D341Med (cell line): Measurements from ENCODE around the gene CCDC88C.
"Not testable (repeated sequence)": the region's sequence is repeated elsewhere in the genome, so short reads cannot be mapped to it uniquely, and the experiment has no call there.

Experiments used
- DNase-seq: peaks from one replicate; pipeline ENCODE4 v3.0.0; 2012; ENCODE audit warnings: low spot score

Gene CCDC88C

DNA sequence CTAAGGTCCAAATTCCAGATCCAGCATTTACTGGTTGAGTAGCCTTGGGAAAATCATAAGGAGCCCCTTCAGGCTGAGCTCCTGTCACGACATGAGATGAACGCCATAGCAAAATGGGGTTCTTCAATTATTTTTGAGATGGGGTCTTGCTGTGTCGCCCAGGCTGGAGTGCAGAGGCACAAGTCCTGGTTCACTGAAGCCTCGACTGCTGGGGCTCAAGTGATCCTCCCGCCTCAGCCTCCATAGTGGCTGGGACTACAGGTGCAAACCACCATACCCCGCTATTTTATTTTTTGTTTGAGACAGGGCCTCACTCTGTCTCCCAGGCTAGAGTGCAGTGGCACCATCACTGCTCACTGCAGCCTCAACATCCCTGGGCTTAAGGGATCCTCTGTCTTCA, 147.4 kb downstream of the CCDC88C start:
- no peak for DNase-seq

DNA sequence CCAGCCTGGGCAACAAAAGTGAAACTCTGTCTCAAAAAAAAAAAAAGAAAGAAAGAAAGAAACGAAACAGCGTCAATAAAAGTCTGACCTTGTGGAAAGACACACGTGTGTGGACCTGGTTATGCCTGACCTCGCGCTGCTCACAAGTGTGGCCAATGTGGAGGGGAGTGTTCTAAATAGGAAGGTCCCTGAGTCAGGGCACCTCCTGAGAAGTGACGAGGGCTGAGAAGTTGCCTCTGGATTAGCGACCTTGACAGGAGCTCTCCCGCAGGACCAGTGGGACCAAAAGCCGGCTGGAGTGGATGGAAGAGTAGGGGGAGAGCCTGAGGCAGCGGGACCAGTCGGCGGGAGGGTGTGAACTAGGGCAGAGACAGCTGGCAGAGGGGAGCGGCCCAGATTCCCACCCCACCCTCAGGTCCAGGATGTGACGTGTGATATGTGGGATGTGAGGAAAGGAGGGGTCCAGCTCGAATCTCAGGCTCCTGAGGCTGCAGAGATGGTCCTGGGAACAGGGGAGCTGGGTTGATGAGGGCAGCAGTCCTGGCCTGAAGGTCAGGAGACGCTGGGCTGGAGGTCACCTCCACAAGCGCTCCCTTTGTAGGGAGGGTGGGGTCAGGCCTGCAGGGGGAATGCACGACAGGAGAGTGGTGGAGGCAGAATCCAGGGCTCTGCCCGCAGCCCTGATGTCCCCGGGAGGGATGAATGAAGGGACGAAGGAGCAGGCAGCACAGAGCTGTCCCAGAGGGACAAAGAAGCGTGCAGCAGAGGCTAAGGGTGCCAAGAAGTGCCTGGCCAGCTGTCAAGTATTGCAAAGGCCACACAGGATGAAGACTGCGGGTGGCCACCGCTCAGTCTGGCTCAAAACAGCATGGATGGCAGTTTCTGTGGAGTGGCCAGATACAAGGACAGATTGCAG, 148.3 kb downstream of the CCDC88C start:
- no peak for DNase-seq

DNA sequence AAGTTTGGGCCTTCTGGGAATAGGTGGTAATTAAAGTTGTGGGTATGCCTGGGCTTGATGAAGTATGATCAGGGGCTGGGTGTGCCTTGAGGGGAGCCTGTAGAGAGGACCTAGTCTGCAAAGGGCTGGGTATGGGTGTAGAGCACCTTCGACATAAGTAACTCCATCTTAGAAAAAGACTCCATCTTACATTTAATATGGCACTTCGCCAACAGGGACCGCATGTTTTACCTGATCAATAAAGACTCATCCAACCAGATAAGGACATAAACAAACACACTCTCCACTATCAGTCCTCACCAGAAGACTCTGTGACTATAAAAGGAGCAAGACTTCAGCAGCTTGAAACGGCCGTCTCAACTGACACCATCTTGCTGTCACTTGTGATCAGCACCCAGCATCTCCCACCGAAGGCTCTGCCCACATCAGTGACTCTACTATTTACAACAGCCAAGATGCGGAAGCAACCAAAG, 149.6 kb downstream of the CCDC88C start:
- no peak for DNase-seq

DNA sequence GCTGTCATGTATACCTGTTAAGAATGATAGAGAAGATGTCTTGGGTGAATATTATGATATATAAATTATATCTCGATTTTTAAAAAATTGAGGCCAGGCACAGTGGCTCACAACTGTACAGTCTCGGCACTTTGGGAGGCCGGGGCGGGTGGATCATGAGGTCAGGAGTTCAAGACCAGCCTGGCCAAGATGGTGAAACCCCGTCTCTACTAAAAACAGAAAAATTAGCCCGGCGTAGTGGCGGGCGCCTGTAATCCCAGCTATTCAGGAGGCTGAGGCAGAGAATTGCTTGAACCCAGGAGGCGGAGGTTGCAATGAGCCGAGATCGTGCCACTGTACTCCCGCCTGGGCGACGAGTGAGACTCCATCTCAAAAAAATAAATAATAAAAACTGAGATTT, 151.3 kb downstream of the CCDC88C start:
- DNase-seq: not testable (repeated sequence)

DNA sequence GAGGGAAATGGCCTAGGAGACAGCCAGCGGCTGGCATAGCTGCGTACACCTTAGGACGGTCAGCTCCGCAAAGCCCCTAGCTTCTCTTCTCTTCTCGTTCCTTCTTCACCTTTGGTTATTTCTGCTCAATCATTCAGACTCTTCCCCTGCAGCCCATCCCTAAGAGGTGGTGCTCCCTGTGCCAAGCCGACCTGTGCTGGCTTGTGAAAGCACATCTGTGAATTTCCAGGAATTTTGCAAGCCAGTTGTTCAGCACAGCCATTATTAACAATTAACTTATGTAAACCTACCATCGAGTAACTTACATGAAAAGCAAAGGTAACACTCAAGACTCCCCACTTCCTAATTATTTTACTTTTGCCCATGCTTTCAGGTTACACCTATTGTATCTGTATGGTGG, 152.2 kb downstream of the CCDC88C start:
- DNase-seq: no peak

DNA sequence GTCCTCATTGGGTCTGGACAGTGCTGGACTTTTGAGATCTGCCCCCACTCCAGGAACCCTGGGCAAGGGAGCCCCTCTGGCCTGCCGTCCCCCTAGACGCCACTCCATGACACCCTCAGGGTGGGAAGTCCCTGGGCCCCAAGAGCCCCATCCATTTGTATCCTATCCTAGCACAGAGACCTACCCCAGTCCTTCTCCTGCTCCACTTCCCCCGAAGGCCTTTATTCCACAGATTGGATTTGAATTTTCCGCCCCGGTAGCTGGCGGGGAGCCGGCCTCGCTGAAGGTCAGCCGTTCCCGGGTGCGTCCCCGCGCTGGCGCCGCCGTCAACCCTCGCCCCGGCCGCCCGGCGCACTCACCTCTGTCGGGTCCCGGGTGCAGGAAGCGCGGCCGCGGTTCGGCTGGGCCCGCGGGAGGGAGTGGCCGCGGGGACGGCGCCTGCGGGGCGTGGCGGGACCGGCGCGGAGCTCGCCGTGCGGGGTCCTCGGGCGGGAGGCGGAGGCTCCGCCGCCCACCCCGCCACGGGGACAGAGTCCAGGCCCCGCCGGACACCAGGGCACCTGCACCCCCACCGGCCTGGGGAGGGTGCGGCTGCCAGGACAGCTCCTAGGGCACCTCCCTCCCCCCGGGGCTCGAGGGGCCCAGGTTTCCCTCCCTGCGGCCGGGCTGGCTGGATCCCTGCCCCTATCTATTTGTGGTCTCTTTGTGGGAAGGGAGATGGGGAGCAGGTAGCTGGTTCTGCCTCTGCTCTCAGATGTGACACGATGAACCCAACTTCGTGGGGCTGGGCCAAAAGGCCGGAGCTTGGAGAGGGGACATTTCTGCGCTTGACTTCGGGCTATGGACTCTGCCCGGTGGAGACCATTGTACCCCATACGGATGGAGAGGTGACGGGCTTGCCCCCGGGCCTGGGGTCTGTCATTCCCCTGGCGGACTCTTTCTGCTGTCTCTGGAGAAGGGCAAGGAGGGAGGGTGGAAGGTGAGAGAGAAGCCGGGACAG, 153.2 kb downstream of the CCDC88C start:
- DNase-seq: no peak

DNA sequence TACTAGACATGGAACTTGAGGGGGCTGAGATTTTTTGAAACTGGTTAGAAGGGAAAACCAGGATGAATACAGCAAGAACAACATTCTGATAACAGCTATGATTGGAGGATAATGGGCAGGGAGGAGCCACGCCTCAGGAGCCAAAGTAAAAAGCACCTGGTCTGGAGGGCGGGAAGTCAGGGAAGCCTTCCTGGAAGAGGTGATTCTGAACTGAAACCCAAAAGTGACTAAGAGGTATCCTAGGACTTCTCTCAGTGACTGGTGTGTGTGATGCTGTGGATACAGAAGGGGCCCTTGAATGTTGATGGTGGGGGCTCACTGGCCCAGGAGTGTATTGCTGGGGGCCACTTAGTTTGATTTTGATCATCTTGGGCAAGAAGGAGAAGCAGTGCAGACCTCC, 154.3 kb downstream of the CCDC88C start:
- DNase-seq: no peak

DNA sequence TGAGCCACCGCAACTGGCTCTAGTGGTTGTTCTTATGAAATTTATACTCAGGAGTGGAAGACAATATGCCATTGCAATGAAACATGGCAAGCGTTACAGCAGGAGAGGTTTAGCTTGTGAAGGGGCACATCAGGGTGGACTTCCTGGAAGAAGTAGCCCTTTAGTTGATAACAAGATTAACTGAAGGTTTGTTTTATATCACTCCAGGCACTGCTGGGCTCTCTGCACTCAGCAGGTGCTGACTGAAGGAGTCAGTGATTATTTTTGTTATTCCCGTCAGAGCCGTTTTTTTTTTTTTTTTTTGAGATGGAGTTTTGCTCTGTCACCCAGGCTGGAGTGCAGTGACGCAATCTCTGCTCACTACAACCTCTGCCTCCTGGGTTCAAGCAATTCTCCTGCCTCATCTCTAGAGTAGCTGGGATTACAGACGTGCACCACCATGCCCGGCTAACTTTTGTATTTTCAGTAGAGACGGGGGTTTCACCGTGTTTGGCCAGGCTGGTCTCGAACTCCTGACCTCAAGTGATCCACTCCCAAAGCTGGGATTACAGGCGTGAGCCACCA, 155.6 kb downstream of the CCDC88C start:
- DNase-seq: no peak

DNA sequence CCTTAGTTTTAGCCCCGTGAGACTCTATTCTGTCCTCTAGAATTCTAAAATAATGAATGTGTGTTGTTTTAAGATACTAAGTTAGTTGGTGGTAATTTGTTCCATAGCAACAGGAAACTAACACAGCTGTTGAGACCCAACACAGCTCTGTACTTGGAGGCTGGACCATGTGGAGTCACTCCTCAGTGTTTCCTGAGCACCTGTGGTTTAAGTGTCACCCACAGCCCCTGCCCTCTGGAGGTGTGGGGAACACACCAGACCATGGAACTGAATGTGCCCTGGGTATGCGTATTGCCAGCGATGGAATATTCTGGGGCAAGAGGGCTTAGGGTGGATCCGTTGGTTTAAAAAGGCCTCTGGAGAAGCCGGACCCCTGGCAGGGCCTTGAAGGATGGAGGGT, 156.5 kb downstream of the CCDC88C start:
- DNase-seq: no peak

DNA sequence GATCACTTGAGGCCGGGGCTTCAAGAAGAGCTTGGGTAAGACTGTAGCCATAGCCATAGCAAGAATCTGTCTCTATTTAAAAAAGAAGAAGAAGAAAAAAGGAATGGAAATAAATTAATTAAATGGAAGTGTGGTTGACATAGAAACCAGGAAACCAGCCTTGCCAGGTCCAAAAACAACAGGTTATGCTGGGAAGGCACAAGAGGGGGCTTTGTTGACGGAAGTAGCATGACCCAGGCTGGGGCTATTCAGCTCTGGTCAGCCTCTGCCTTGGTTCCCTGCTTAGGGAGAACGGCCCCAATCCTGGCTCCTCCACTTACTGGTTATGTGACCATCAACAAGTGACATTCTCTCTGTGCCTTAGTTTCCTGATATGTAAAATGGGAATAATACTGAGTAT, 158.7 kb downstream of the CCDC88C start:
- no peak for DNase-seq

DNA sequence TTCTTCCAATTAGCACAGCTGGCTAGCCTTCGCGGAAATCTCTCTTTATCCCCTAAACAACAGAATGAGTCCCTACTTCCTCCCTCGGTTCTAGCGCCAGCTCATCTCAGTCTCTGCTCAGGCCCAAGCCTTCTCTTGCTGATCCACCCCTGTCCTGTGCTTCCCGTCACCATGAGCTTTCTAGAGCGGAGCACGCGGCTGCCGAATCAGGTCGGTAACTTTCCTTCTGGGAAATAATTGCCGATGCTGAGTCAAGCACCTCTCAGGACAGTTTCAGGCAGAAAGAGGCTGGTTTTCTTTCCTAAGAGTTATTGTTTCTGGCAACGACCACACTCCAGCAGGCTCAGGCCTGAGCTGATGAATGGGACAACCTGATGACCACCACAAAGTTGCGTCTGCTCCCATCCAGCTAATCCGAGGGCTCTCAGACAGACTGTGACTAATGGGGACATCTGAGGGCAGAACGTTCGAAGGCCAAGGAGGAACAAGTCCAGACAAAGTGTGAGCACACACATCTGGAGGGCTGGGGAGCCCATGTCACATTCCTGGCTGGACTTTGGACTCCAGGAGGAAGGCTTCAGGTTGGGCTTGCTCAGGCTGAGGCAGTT, 159.5 kb downstream of the CCDC88C start:
- DNase-seq: no peak

DNA sequence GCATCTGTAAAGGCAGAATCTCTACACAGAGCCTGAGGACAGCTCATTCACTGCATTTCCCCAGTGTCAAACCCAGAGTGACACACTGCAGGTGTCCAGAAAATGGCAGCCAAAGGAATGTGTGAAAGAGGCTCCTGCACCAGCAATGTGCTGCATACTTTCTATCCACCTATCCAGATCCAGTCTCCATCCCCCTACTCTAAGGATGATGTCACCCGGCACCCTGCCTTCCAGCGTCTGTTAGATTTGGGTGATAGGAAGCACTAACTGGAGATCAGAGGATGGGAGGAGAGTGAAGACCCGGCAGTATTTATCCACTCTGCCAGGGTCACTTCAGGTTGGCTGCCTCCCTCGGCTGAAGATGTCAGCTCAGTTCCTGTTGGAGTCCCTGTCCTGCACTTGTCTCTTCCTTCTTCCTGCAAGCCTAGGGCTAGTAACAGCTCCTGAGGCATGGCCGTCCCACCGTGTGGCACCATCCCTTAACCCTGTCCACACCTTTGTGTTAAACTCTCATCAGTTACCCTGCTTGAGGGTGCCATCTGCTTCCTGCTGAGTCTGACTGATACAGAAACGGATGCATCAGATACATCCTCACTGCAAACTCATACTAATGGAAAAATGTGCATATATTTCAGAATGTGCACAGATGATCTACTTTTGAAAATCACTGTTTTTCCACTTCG, 160.2 kb downstream of the CCDC88C start:
- no peak for DNase-seq

DNA sequence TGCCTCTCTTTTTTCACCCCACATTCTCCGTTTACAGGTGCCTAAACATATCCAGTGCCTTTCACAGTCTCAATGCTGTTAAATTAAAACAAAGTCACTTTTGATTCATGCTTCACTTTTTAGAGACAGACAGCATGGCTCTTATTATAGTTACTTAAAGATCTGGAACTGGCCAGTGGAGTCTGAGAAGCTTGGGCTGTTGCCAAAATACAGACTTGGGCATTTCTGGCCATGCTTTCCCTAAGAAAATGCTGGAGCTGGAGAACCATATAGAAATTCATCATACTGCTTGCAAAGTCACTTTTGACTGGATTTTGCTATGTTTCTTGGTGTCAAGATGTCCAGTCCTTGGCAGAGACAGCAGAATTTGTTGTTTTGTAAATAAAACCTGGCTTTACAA, 161.0 kb downstream of the CCDC88C start:
- DNase-seq: no peak

DNA sequence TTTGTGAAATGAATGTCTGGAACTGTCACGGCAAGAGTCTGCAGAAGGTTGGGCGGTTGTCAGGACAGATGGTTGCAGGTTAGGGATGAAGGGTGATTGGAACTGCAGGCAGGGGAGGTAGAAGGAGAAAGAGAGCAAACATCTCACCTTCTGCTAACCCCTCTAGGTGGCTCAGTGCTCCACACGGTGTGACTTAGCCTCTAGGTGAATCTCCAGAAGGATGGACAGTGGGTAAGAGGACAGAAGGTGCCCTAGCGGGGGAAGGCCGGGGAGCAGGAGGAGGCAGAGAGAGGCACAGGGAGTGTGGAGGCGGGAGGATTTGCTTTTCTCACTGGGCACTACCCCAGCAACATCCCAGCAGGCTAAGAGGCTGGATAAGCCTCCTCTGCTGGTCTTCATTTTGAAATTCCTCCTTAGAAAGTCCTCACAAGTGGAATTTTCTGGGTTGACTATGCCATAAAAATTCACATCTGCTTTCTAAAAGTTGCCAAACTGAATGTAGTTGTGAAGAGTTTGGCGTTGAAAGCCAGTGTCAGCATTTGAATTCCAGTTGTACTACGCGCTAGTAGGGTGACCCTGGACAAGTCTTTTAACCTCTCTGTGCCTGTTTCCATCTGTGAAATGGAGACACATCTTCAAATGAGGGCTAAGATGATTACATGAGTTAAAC, 162.5 kb downstream of the CCDC88C start:
- DNase-seq: no peak

DNA sequence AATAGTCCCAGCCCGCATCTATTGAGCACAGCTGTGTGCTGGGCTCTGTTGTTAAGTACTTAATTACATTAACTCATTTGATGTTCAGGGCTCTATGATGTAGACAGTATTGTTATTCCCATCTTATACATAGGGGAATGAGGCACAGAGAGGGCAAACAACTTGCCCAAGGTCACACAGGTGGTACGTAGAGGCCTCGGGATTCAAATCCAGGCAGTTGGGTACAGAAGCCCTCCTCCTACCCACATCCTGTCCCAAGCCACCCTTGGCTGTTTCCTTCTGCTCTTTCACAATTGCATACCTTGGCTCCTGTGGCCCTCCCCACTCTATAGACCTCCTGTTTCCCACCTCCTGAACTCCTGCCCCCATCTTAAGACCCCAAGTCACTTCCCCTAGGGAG, 163.2 kb downstream of the CCDC88C start:
- no peak for DNase-seq

DNA sequence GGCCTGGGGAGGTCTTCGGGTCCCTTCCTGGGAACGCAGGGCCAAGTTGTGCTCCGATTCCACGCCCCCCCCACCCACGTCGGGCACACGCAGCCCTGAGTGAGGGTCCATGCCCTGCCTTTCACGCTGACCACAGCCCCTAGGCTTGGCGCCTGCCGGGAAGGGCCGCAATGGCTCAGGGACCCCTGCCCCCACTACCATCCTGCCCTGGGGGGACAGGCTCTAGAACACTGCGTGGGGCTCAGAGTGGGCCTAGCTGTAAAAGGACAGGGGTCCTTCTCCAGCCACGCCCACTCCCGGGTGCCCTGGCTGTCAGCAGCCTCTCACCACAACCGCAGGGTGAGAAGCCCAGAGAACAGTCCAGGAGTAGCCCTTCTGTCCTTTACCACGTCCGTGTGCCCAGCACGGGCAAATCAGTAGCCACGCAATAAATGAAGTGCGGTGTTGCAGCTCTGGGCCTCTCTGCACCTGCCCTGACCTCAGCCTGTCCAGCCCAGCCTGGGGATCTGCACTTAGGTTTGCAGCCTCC, 163.8 kb downstream of the CCDC88C start:
- DNase-seq: no peak

DNA sequence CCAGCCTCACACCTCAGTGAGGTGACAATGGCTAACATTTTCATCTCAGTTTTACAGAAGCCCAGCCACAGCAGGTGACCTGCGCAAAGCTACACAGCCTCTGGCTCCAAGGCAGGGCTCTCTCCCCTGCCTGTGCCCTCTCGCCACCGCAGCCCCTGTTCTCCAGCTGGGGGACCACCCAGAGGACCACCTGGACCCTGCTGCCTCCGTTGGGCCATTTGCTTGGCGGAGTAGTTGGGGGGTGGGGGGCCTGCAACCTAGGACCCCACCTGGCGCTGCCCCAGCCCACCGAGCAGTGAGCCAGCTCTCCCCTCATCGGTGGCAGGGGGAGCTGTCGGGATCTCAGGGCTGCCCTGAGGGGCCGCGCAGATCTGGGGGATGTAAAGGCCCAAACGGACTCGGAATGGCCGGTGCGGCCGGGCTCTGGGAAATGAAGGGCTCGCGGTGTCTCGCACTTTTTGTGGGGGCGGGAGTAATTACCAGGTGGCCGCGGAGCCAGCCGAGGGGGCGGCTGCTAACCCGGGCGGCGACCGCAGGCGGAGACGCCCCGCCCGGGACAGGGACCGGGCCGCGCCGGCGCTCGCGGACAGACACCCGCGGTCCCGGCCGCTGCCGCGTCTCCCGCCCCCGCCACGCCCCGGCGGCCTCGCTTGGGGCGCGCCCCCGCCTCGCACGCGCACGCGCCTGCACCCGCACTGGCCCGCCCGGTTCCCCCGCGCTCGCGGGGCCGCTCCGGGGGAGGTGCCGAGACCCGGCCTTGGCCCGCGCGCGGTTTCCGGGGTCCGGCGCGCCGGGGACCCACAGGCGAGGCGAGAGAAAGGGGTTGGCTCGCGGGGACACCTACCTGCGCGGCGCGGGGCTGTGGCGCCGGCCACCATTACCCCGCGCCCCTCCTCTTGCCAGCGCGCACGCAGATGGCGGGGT, 164.5 kb downstream of the CCDC88C start:
- DNase-seq: peak; percentile 83

DNA sequence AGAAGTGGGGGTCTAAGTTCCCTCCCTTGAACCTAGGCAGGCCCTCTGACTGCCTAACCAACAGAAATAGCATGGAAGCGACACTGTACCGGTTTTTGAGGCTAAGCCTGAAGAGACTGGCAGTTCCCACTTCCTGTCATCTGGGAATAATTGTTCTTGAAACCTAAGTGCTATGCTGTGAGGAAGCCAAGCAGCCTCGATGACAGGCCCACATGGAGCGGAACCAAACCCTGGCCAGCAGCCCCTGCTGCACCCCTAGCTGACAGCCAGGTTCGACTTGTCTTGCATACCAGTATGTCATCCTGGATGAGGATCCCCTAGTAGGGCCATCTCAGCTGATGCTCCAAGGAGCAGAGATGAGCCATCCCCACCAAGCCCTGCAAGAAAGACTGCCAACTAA, 166.7 kb downstream of the CCDC88C start:
- DNase-seq: no peak

DNA sequence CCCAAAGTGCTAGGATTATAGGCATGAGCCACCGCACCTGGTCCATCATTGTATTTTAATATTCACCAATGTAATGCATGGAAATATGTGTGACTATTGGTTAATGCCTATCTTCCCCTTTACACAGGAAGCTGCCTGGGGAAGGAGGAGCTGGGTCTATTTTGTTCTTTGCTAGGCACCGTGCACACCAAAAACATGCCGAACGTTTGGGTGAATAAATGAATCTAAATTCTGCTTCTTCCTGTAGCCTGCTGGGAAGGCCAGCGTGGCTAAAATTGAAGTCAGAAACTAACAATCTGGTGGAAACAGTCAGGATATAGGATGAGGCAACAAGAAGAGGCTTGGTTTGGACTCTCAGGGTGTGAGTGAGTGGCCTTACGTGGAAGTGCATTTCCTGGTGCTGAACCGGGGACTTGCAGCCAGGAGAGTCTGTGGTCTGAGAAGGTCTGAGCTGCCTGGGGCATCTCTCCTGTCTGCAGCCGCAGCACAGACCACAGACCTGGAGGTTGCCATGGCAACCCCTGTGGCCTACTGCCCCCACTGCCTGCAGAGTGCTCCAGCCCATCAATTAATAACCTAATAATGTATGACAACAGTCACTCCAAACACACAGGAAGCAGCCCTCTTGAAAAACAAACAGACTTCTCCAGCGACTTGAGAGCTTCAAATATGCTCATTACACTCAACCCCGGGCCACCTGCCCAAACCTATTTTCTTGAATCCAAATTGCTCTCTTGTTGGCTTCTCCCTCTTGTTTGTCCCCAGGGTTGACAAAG, 167.6 kb downstream of the CCDC88C start:
- DNase-seq: no peak
